A673 (cell line): ENCODE results near the gene PDHB. TPM values are rescaled to one million over a fixed set of nuclear protein-coding genes. Genes with fewer than 3 reads are reported as not detected.

Experiments used
- BruUV-seq: library from RNA; stranded (reverse); fragments of 400-500 nt; replicated peaks from 2 replicates; lab custom pipeline; 2021; lab: Mats Ljungman, UMichigan
- CTCF ChIA-PET: fragments of 300-600 bp; sonication (Branson Sonifier 250); formaldehyde crosslinking; loops from one replicate; lab custom pipeline; 2022; ENCODE audit warnings: antibody characterized with exemption; lab: Charles Lee
- POLR2A ChIA-PET: fragments of 300-600 bp; sonication (Branson Sonifier 250); formaldehyde crosslinking; loops from one replicate; lab custom pipeline; 2022; ENCODE audit warnings: antibody characterized with exemption; ENCODE audit not compliant: low non-redundant PET; lab: Charles Lee
- DNase-seq: peaks from one replicate; pipeline ENCODE4 v3.0.0-alpha.2; 2015; ENCODE audit warnings: low spot score
- H3K27ac ChIP-seq: fragments of 200-600 bp; sonication (generic); 2 replicates; pipeline ENCODE4 v1.5.1; 2016; ENCODE audit warnings: mixed run types, low read depth, mild to moderate bottlenecking, mixed read lengths, antibody characterized with exemption, low read length; ENCODE audit not compliant: poor library complexity, severe bottlenecking
- H3K27me3 ChIP-seq: fragments of 200-600 bp; sonication (generic); replicated peaks from 2 replicates; pipeline ENCODE4 v1.6.1; 2017; ENCODE audit warnings: mixed run types, low read depth, mild to moderate bottlenecking, mixed read lengths, antibody characterized with exemption, low read length; ENCODE audit not compliant: insufficient read depth, poor library complexity
- H3K36me3 ChIP-seq: fragments of 200-600 bp; sonication (generic); 2 replicates; pipeline ENCODE4 v1.6.1; 2016; ENCODE audit warnings: mixed run types, mild to moderate bottlenecking, mixed read lengths, antibody characterized with exemption, low read length; ENCODE audit not compliant: insufficient read depth, poor library complexity, severe bottlenecking
- H3K4me1 ChIP-seq: fragments of 200-600 bp; sonication (generic); 2 replicates; pipeline ENCODE4 v1.6.1; 2017; ENCODE audit warnings: mixed run types, mild to moderate bottlenecking, mixed read lengths, antibody characterized with exemption, low read length; ENCODE audit not compliant: insufficient read depth, poor library complexity, severe bottlenecking
- H3K4me3 ChIP-seq: fragments of 200-600 bp; sonication (generic); 2 replicates; pipeline ENCODE4 v1.5.1; 2016; ENCODE audit warnings: low read depth, mixed run types, mild to moderate bottlenecking, mixed read lengths, low read length; ENCODE audit not compliant: poor library complexity, severe bottlenecking
- H3K9me3 ChIP-seq: fragments of 200-600 bp; sonication (generic); 2 replicates; pipeline ENCODE4 v1.6.1; 2016; ENCODE audit warnings: mixed run types, low read depth, mild to moderate bottlenecking, mixed read lengths, antibody characterized with exemption, low read length; ENCODE audit not compliant: poor library complexity, severe bottlenecking
- CTCF ChIP-seq: fragments of 300-800, 200-600 bp; sonication (generic); conservative IDR thresholded peaks from 2 replicates; pipeline ENCODE4 v1.5.1; 2017; ENCODE audit warnings: low read depth, mild to moderate bottlenecking, antibody characterized with exemption, low read length, moderate library complexity, mixed read lengths
- EZH2 ChIP-seq: fragments of 200-600 bp; sonication (generic); IDR thresholded peaks from 2 replicates; pipeline ENCODE4 v1.6.1; 2017; ENCODE audit warnings: borderline replicate concordance, low read depth, mild to moderate bottlenecking, mixed read lengths, antibody characterized with exemption, low read length; ENCODE audit not compliant: poor library complexity, severe bottlenecking
- intact Hi-C: fragments of 100-400 bp; cut with micrococcal nuclease; formaldehyde crosslinking; loops from one replicate; pipeline ENCODE4 v1.10.0; 2022; ENCODE audit not compliant: unreplicated experiment
- total RNA-seq: library from RNA; stranded (reverse); gene quantifications from 2 replicates; pipeline ENCODE4 v1.2.3, GENCODE V29; 2021

PDHB gene
- total RNA-seq, 1 experiment from 2014 or later, result 56.0 TPM

GRCh38 chr3:58434990-58435389, 1.4 kb upstream of the PDHB start:
- intact Hi-C loops, result loop anchor here (5.0 kb wide), 1 partner anchor 97 kb away; no protein-coding TSS in a partner anchor
- Histone ChIP-seq H3K4me1 (no peaks in the 10 kb centered on the region), H3K36me3 (peaks cover 12% of the 10 kb centered on the region), H3K4me3 (no peak overlapping the region), H3K27me3 (no peaks in the 10 kb centered on the region), H3K27ac (no peak overlapping the region), H3K9me3 (no peaks in the 10 kb centered on the region)
- no peak for DNase-seq
- CTCF ChIA-PET, result no interaction called here
- POLR2A ChIA-PET, result no interaction called here
- TF ChIP-seq EZH2, result no peak
- no peak for TF ChIP-seq CTCF
- no TSS peak for BruUV-seq

GRCh38 chr3:58434511-58434910, 879 bp upstream of the PDHB start:
- intact Hi-C loops, result loop anchor here (5.0 kb wide), 1 partner anchor 98 kb away; no protein-coding TSS in a partner anchor
- H3K4me3 ChIP-seq, result no peak overlapping the region
- CTCF ChIA-PET, result no interaction called here
- H3K27ac ChIP-seq, result no peak overlapping the region
- H3K4me1 ChIP-seq, result no peaks in the 10 kb centered on the region
- H3K36me3 ChIP-seq, result peaks cover 16% of the 10 kb centered on the region
- no TSS peak for BruUV-seq
- TF ChIP-seq CTCF (no peak), EZH2 (no peak)
- POLR2A ChIA-PET, result interaction anchor here (0.6 kb wide), 1 partner anchor 16 kb away, joined by 4 read pairs; no protein-coding TSS in a partner anchor
- no peaks in the 10 kb centered on the region for H3K27me3 ChIP-seq
- DNase-seq, result no peak
- H3K9me3 ChIP-seq, result no peaks in the 10 kb centered on the region

GRCh38 chr3:58434168-58434504, 504 bp upstream of the PDHB start:
- POLR2A ChIA-PET, result interaction anchor here (0.6 kb wide), 1 partner anchor 17 kb away, joined by 4 read pairs; no protein-coding TSS in a partner anchor
- no peak for DNase-seq
- no peaks in the 10 kb centered on the region for H3K9me3 ChIP-seq
- BruUV-seq, result TSS peak; percentile 45
- no peak for TF ChIP-seq CTCF
- TF ChIP-seq EZH2, result no peak
- H3K4me3 ChIP-seq, result peak overlapping the region; percentile 71
- CTCF ChIA-PET, result no interaction called here
- no peak overlapping the region for H3K27ac ChIP-seq
- no peaks in the 10 kb centered on the region for H3K27me3 ChIP-seq
- peaks cover 20% of the 10 kb centered on the region for H3K36me3 ChIP-seq
- H3K4me1 ChIP-seq, result no peaks in the 10 kb centered on the region
- intact Hi-C loops, result loop anchor here (5.0 kb wide), 1 partner anchor 98 kb away; no protein-coding TSS in a partner anchor
